Activated CD4-positive, alpha-beta T cell treated with anti-CD3 and anti-CD28 coated beads, Interleukin-2, Interleukin-6, amounts not matched to agents 100 ng/mL and 50 ng/mL, durations not matched to agents 16 hours and 8 hours (primary cell): ENCODE measurements around the gene SLX9.
A peak's percentile ranks its signal among the peaks of the same experiment; 100 is the strongest.
"Not testable (repeated sequence)": the region's sequence is repeated elsewhere in the genome, so short reads cannot be mapped to it uniquely, and the experiment has no call there.

Experiments used
- DNase-seq: peaks from one replicate; pipeline ENCODE4 v3.0.0-alpha.2; 2020

The SLX9 gene

GRCh38 chr21:44962403-44962966, 22.7 kb downstream of the SLX9 start:
- DNase-seq = no peak

GRCh38 chr21:44964381-44964780, 24.6 kb downstream of the SLX9 start:
- DNase-seq = no peak

GRCh38 chr21:44965251-44966022, 25.6 kb downstream of the SLX9 start:
- DNase-seq = peak; percentile 42

- DNase-seq = no peak
Observed at GRCh38 chr21:44966135-44967081, 26.6 kb downstream of the SLX9 start.

- DNase-seq = no peak
Observed at GRCh38 chr21:44967082-44968047, 27.5 kb downstream of the SLX9 start.

- no peak for DNase-seq
Observed at GRCh38 chr21:44969066-44969670, 29.3 kb downstream of the SLX9 start.

- no peak for DNase-seq
Observed at GRCh38 chr21:44969931-44970755, 30.3 kb downstream of the SLX9 start.

GRCh38 chr21:44970766-44971671, 31.2 kb downstream of the SLX9 start:
- no peak for DNase-seq

- no peak for DNase-seq
Observed at GRCh38 chr21:44971672-44971995, 31.8 kb downstream of the SLX9 start.

- no peak for DNase-seq
Observed at GRCh38 chr21:44972301-44972814, 32.5 kb downstream of the SLX9 start.

GRCh38 chr21:44972821-44973220, 33.0 kb downstream of the SLX9 start:
- no peak for DNase-seq

- DNase-seq = no peak
Observed at GRCh38 chr21:44973598-44973997, 33.8 kb downstream of the SLX9 start.

- DNase-seq = no peak
Observed at GRCh38 chr21:44974676-44975075, 34.8 kb downstream of the SLX9 start.

- DNase-seq = no peak
Observed at GRCh38 chr21:44975720-44976555, 36.1 kb downstream of the SLX9 start.

- not testable (repeated sequence) for DNase-seq
Observed at GRCh38 chr21:44976556-44977393, 36.9 kb downstream of the SLX9 start.

GRCh38 chr21:44977616-44978340, 37.9 kb downstream of the SLX9 start:
- no peak for DNase-seq
